ENCODE data around the gene PPP5C. TPM values are rescaled to one million over a fixed set of nuclear protein-coding genes. Genes with fewer than 3 reads are reported as not detected.
"Not testable (repeated sequence)": the region's sequence is repeated elsewhere in the genome, so short reads cannot be mapped to it uniquely, and the experiment has no call there.

PPP5C gene
- total and polyA plus RNA-seq, 2 of the 8 experiments (the other 6 are each of a cell fraction or from before 2014, with no cell fraction given) = 112 to 156 TPM

GRCh38 chr19:46313540-46314469 lies 33.1 kb upstream of the PPP5C start:
- H3K23ac ChIP-seq (ENCODE audit: insufficient read length); H4K20me1 ChIP-seq (replicated peaks in 1 of 2; ENCODE audit: control insufficient read depth in 1 of 2, insufficient read depth in 2 of 2, low read length in 2 of 2); H3K79me1 ChIP-seq (ENCODE audit: low read depth, low read length); H2BK120ac ChIP-seq (replicated peaks; ENCODE audit: low read depth, low read length); H2AK5ac ChIP-seq (ENCODE audit: low read depth, low read length); H4K5ac ChIP-seq (ENCODE audit: insufficient read length, low read depth, low read length); FAIRE-seq; H2BK12ac ChIP-seq (ENCODE audit: low read depth, low read length); H2BK20ac ChIP-seq (ENCODE audit: low read length); H4K8ac ChIP-seq (ENCODE audit: extremely low read depth, insufficient read depth, low read length); POLR2A ChIA-PET (ENCODE audit: partially characterized antibody); H3K9ac ChIP-seq (replicated peaks in 1 of 4; ENCODE audit: extremely low read depth in 1 of 4, low read depth in 3 of 4, low read length in 3 of 4); H3K27ac ChIP-seq (ENCODE audit: low read depth, low read length); H3K14ac ChIP-seq (ENCODE audit: insufficient read length); H3K9me3 ChIP-seq (ENCODE audit: insufficient read depth in 2 of 2, low read depth in 1 of 2, low read length in 1 of 2); H3K4me2 ChIP-seq (ENCODE audit: insufficient read depth in 1 of 2, low read depth in 2 of 2, low read length in 2 of 2); H3K79me2 ChIP-seq (ENCODE audit: control insufficient read depth in 1 of 2, insufficient read depth in 2 of 2, low read length in 2 of 2); H4K91ac ChIP-seq (replicated peaks; ENCODE audit: insufficient read length, low read length); H3K4me1 ChIP-seq (replicated peaks in 1 of 4; ENCODE audit: control insufficient read depth in 3 of 4, insufficient read depth in 4 of 4, low read length in 3 of 4); H2BK5ac ChIP-seq (ENCODE audit: low read depth, low read length); H2BK15ac ChIP-seq (ENCODE audit: low read length); H3K56ac ChIP-seq (replicated peaks; ENCODE audit: insufficient read length, low read depth, low read length); CTCF ChIA-PET (ENCODE audit: partially characterized antibody); H3K4me3 ChIP-seq (ENCODE audit: extremely low read depth in 1 of 4, insufficient read depth in 2 of 4, low read depth in 3 of 4, low read length in 4 of 4); H3K23me2 ChIP-seq (ENCODE audit: low read depth, low read length); H3K18ac ChIP-seq (ENCODE audit: extremely low read depth, low read length); H3K4ac ChIP-seq (replicated peaks; ENCODE audit: insufficient read length, low read depth, low read length); H2AFZ ChIP-seq (ENCODE audit: low read length); H3K27me3 ChIP-seq (replicated peaks in 1 of 4; ENCODE audit: control insufficient read depth in 3 of 4, extremely low read depth in 1 of 4, insufficient read depth in 3 of 4, low read length in 3 of 4); DNase-seq (ENCODE audit: low read depth in 1 of 2, low spot score in 2 of 2): not testable (repeated sequence)
- WGBS, 2 experiments (ENCODE audit: extremely low coverage in 1 of 2, insufficient coverage in 1 of 2, insufficient read length in 1 of 2, insufficient replicate concordance in 2 of 2, low coverage in 1 of 2, low lambda C conversion rate in 2 of 2, missing lambda C conversion rate in 1 of 2) = 85% methylated on average over 12 of the region's 14 CpGs; no CpG with 5 or more reads in 1 of the 2 experiments
- H3K36me3 ChIP-seq (ENCODE audit: control insufficient read depth in 2 of 4, insufficient read depth in 4 of 4, low read length in 3 of 4) = peaks cover 1 to 54% (median 15%) of the 10 kb centered on the region in 4 experiments; a peak in 6 of 8 replicates

Data from H1 (cell line).